ENCODE results near the gene SRGAP1.
"Not testable (repeated sequence)": the region's sequence is repeated elsewhere in the genome, so short reads cannot be mapped to it uniquely, and the experiment has no call there.

Gene SRGAP1

GRCh38 chr12:64120568-64120967 is 276.1 kb downstream of the SRGAP1 start:
- no peak for DNase-seq (ENCODE audit: low read depth in 2 of 2)

- not testable (repeated sequence) for DNase-seq (ENCODE audit: low read depth in 2 of 2)
Measured at GRCh38 chr12:64121086-64121485, 276.6 kb downstream of the SRGAP1 start.

GRCh38 chr12:64122154-64122553 is 277.7 kb downstream of the SRGAP1 start:
- no peak for DNase-seq (ENCODE audit: low read depth in 2 of 2)

DNA sequence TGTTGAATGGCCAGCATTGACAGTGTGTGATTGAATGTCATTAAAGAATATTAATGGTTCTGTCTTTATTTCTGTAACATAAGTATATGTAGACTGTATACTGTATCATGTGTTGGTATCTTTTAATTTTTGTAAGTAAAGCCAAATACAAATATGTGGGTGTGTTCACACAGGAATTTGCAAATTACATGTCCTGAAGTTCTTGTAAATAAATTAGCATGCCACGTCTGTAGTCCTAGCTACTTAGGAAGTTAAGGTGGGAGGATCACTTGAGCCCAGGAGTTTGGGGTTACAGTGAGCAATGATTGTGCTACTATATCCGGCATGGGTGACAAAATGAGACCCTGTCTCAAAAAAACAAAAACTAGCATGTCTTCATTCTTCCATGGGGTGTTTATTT is 278.5 kb downstream of the SRGAP1 start:
- DNase-seq (ENCODE audit: low read depth in 2 of 2) = no peak

GRCh38 chr12:64123448-64123847 is 278.9 kb downstream of the SRGAP1 start:
- no peak for DNase-seq (ENCODE audit: low read depth in 2 of 2)

- no peak for DNase-seq (ENCODE audit: low read depth in 2 of 2)
Measured at GRCh38 chr12:64124511-64125197, 280.2 kb downstream of the SRGAP1 start.

DNA sequence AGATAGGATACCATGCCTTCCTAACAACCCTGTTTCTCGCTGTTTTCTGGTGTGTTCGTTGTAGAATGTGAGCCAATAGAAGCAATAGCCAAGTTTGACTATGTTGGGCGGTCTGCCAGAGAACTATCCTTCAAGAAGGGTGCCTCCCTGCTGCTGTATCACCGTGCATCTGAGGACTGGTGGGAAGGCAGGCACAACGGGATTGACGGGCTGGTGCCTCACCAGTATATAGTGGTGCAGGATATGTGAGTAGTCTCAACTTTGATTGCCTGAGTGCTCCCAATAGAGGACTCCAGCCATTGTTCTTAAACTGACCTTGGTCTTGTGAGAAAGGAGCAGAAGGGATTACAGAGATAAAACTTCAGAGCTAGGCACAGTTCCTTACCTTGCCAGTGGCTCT is 281.4 kb downstream of the SRGAP1 start:
- no peak for DNase-seq (ENCODE audit: low read depth in 2 of 2)

GRCh38 chr12:64127811-64128210 is 283.3 kb downstream of the SRGAP1 start:
- DNase-seq (ENCODE audit: low read depth in 2 of 2) = no peak

- DNase-seq (ENCODE audit: low read depth in 2 of 2) = no peak
Measured at GRCh38 chr12:64128366-64128765, 283.9 kb downstream of the SRGAP1 start.

GRCh38 chr12:64130476-64130875 is 286.0 kb downstream of the SRGAP1 start:
- DNase-seq (ENCODE audit: low read depth in 2 of 2) = not testable (repeated sequence)

DNA sequence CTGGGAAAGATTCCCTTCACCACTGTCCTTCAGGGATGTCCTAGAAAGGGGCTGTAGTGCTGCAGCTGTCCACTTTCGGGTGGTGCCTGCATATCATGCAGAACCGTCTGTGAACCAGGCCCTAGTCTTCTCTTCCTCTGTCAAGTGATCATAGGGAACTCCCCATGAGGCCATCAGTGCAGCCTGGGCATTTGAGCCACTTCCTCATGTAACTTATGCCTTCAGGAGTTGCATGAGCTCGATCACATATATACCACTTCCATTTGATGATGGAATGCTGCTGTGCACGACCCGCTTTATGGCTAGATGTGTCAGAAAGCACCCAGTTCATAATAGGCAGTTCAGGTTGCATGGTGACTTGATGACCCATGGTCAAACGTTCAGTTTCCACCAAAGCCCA is 287.0 kb downstream of the SRGAP1 start:
- DNase-seq (ENCODE audit: low read depth in 2 of 2) = not testable (repeated sequence)

DNA sequence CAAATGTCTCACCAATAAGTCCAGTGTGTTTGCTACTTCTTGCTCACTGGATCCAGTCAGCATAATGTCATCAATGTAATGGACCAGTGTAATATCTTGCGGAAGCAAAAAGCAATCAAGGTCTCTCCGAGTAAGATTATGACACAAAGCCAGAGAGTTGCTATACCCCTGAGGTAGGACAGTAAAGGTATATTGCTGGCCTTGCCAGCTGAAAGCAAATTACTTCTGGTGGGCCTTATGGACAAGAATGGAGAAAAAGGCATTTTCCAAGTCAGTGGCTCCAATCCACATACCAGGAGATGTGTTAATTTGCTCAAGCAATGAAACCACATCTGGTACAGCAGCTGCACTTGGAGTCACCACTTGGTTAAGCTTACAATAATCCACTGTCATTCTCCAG is 288.2 kb downstream of the SRGAP1 start:
- DNase-seq (ENCODE audit: low read depth in 2 of 2) = not testable (repeated sequence)

- DNase-seq (ENCODE audit: low read depth in 2 of 2) = no peak
Measured at GRCh38 chr12:64137117-64137516, 292.6 kb downstream of the SRGAP1 start.

DNA sequence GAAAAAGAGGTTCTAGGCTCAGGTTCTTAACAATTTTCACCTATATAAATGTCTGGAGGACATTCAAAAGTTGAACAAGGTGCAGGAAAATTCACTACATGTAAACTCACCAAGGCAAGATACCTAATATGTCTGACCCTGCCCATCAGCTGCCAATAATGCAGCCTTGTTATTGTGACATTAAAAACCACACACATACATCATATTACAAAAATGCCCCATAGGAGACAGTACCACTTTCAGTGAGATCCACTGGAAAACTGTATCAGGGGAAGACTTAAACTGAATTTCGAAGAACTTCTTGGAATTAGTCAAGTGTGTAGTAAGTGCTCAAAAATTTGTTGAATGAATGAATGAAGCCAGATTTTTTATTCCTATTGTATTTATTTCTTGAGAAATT is 294.5 kb downstream of the SRGAP1 start:
- DNase-seq (ENCODE audit: low read depth in 2 of 2) = no peak

- DNase-seq (ENCODE audit: low read depth in 2 of 2) = no peak
Measured at GRCh38 chr12:64142382-64142781, 297.9 kb downstream of the SRGAP1 start.

DNA sequence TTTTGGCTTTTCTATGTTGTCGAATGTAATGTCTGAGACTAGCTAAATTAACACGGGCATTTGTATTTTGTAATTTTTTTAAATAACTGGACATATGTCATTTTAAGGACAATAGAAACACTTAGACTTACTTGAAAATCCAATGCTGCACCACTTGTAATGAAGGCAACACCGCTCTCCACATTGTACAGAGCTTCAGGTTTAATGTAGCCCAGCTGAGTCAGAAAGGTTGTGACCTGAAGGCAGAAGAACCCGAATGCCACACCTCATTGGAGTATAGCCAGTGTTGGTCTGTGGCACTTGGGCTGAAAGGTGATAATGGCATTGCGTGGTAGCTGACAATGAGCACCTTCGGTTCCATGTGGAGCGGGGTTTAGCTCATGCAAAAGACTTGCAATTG is 298.3 kb downstream of the SRGAP1 start:
- DNase-seq (ENCODE audit: low read depth in 2 of 2) = no peak

- no peak for DNase-seq (ENCODE audit: low read depth in 2 of 2)
Measured at GRCh38 chr12:64145226-64145625, 300.7 kb downstream of the SRGAP1 start.

GRCh38 chr12:64147011-64147631 is 302.6 kb downstream of the SRGAP1 start:
- no peak for DNase-seq (ENCODE audit: low read depth in 2 of 2)

GRCh38 chr12:64147875-64148274 is 303.4 kb downstream of the SRGAP1 start:
- no peak for DNase-seq (ENCODE audit: low read depth in 2 of 2)

DNA sequence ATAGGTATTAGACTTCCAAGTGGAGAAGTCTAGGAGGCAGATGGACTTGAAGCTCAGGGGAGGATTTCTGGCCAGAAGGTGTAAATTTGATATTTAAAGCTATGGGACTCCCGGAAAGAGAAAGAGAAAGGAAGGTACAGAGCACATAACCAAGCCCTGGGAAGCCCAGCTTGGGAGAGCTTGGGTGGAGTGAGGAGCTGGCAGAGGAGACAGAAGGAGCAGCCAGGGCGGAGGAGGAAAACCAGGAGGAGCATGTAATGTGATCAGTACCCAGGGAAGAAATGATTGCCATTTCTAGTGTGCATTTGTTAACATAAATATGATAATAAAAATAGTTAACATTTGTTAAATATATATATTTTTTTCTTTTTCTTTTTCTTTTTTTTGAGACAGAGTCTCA is 310.2 kb downstream of the SRGAP1 start:
- DNase-seq (ENCODE audit: low read depth in 2 of 2) = no peak

DNA sequence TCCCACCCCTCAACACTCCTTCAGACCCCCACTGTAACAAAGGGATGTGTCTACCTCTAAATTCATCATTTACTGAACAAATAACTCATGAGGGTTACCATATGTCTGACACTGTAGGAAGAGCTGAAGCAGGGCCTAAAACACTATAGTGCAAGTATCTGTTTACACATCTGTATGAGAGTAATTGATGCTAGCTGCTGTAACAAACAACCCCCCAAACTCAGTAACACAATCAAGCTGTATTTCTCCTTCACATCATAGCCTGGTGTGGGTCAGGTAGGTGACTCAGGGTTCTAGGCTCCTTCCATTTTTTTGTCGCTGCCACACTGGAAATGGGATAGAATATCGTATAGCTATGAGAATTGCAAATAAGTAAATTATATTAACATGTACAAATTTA is 312.6 kb downstream of the SRGAP1 start:
- no peak for DNase-seq (ENCODE audit: low read depth in 2 of 2)

DNA sequence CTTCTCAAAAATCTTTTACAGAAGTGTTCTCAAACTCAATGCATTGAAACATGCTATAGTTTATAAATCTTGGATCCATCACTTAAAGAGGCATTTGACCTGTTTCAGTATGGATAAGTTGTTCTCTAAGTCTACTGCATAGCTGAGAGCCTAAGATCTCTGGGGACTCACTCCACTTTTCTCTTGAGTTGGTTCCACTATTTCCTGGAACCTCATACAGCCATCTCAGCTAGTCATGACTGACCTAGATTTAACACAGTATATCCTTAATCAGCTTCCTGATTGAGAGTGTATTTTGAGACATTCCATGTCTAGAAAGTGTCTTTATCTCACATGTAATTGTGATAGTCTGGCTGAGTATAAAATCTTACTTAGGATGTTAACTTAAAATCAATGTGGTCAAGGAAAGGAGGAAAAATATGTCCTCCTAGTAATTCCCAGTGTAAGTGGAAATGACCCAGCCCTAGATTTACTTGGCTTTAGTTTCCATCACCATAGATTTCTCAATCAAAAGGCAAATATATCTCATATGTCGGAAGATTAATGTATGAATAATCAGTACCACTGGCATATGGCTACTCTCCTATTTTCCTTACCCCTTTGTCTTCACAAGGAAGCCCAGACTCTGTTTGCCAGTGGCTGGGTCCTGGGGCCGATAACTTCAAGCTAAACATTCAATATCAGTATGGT is 315.7 kb downstream of the SRGAP1 start:
- no peak for DNase-seq (ENCODE audit: low read depth in 2 of 2)

DNA sequence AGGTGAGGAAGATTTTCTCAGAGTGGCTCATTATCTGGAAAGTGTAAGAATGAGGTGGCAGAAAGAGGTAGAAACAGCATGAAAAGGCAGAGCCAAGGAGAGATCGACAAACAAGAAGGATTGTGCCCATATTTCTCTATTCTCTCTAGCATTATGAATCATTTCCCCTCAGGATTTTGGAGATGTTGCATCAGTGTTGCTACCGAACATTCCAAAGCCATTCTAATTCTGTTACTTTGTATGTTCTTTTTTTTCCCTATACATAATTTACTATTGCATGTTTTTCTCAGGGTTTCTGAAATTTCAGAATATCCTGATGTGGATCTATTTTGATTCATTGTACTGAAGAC is 316.2 kb downstream of the SRGAP1 start:
- DNase-seq (ENCODE audit: low read depth in 2 of 2) = no peak
